ENCODE measurements around the gene PRMT3.

- no peak for TF ChIP-seq CTCF (IDR thresholded peaks at IDR 0.05; ENCODE audit: extremely low read depth in 1 of 2, insufficient read depth in 1 of 2, low read depth in 1 of 2, low read length in 2 of 2)
- no peak for TF ChIP-seq POLR2A (IDR thresholded peaks at IDR 0.05; ENCODE audit: low read depth, low read length)
- no peak for TF ChIP-seq JUN (IDR thresholded peaks at IDR 0.05; ENCODE audit: borderline replicate concordance, insufficient read depth, insufficient read length, low read depth)
- TF ChIP-seq EZH2 (IDR thresholded peaks at IDR 0.05; ENCODE audit: borderline replicate concordance, low read depth, low read length, severe bottlenecking), result no peak
These were observed 19.0 kb downstream of the PRMT3 start for GRCh38 chr11:20406484-20406883.
